ENCODE measurements around the gene DYSF.
"Not testable (repeated sequence)": the region's sequence is repeated elsewhere in the genome, so short reads cannot be mapped to it uniquely, and the experiment has no call there.

Gene DYSF

GRCh38 chr2:71473346-71474031 lies 20.1 kb downstream of the DYSF start:
- no peak for DNase-seq

GRCh38 chr2:71474116-71474743 lies 20.9 kb downstream of the DYSF start:
- no peak for DNase-seq

- no peak for DNase-seq
Measured at GRCh38 chr2:71474744-71475397, 21.5 kb downstream of the DYSF start.

GRCh38 chr2:71476495-71476894 lies 23.1 kb downstream of the DYSF start:
- no peak for DNase-seq

GRCh38 chr2:71477231-71477691 lies 23.9 kb downstream of the DYSF start:
- DNase-seq: no peak

GRCh38 chr2:71478806-71479205 lies 25.4 kb downstream of the DYSF start:
- no peak for DNase-seq

GRCh38 chr2:71479261-71479660 lies 25.9 kb downstream of the DYSF start:
- no peak for DNase-seq

GRCh38 chr2:71481111-71481510 lies 27.8 kb downstream of the DYSF start:
- DNase-seq: no peak

GRCh38 chr2:71482055-71482454 lies 28.7 kb downstream of the DYSF start:
- no peak for DNase-seq

- no peak for DNase-seq
Measured at GRCh38 chr2:71483246-71483645, 29.9 kb downstream of the DYSF start.

GRCh38 chr2:71484354-71484753 lies 31.0 kb downstream of the DYSF start:
- DNase-seq: no peak

- no peak for DNase-seq
Measured at GRCh38 chr2:71486881-71487640, 33.7 kb downstream of the DYSF start.

- not testable (repeated sequence) for DNase-seq
Measured at GRCh38 chr2:71491551-71491950, 38.2 kb downstream of the DYSF start.

GRCh38 chr2:71492112-71492511 lies 38.8 kb downstream of the DYSF start:
- no peak for DNase-seq

- DNase-seq: no peak
Measured at GRCh38 chr2:71494091-71494490, 40.7 kb downstream of the DYSF start.

GRCh38 chr2:71494523-71495155 lies 41.3 kb downstream of the DYSF start:
- no peak for DNase-seq

- DNase-seq: no peak
Measured at GRCh38 chr2:71496156-71496770, 42.9 kb downstream of the DYSF start.

GRCh38 chr2:71498261-71498701 lies 44.9 kb downstream of the DYSF start:
- no peak for DNase-seq

GRCh38 chr2:71499691-71500090 lies 46.3 kb downstream of the DYSF start:
- DNase-seq: no peak

GRCh38 chr2:71500426-71501079 lies 47.2 kb downstream of the DYSF start:
- no peak for DNase-seq

GRCh38 chr2:71502941-71503738 lies 49.8 kb downstream of the DYSF start:
- no peak for DNase-seq

Data from NK-92 treated with Interleukin-12 subunit alpha and Interleukin-12 subunit beta, amount 100 ng/mL, for 24 hours (cell line).